ENCODE data around the gene CDK14.

Gene CDK14

GRCh38 chr7:90596671-90597562 is 796 bp downstream of the CDK14 start:
- DNase-seq (ENCODE audit: low read depth in 2 of 2): no peak

DNA sequence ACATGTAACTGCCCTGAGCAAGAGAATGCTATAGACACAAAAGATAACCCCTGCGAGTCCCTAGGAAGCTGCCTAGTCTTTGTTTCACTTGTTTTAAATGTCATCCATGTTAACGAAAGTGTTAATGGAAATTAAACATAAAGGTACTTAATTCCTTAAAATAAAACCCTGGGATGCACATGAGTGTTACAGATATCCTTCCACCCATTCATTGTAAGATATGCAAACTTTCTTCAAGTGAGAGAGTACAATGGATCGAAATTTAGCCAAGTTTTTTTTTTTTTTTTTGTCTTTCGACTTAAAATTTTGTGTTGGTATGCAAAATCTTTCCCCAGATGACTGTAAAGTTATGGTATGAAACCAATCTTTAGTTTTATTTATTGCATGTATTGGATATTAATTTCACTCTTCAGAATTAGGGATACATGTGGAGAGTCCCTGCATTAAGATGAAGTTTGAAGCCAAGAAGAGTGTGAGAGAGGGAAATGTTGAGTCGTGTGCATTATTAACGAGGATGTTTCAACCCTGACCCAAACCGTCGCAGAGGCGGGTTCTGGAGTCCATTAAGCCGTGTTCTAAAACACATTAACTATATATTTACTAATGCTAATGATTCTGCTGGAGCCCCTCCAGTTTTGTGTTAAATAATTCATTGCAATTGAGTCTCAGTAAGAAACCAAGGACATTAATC is 1.6 kb downstream of the CDK14 start:
- no peak for DNase-seq (ENCODE audit: low read depth in 2 of 2)

- DNase-seq (ENCODE audit: low read depth in 2 of 2): no peak
Observed at GRCh38 chr7:90599038-90599437, 2.9 kb downstream of the CDK14 start.

DNA sequence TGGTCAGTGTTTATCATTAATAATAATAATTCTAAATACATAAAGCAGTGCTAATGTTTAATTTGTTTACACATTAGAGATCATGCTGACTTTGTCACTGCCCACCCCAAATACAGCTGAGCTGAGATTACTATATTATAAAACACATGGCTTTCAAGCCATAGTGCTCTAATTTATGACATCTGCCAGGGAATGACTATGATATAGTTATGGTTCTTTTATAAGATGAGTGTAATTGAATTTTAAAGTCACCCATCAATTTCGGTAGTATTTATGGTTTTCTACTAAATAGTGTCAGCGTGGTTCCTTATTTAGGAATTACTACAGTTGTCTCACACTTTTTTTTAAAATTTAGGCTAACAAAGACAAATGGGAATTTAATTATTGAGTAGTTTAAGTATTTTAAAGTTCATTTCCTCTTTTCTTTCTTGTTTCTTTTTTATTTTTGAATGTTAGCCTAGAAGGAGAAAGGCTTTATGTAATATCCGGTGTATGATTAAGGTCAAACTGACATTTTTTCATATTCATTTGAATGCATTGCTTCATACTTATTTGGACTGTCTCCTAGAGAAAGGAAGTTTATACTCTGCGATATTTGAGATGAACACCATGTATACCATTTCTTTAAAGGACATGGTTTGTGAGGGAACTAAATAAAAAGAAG is 3.9 kb downstream of the CDK14 start:
- DNase-seq (ENCODE audit: low read depth in 2 of 2): no peak

DNA sequence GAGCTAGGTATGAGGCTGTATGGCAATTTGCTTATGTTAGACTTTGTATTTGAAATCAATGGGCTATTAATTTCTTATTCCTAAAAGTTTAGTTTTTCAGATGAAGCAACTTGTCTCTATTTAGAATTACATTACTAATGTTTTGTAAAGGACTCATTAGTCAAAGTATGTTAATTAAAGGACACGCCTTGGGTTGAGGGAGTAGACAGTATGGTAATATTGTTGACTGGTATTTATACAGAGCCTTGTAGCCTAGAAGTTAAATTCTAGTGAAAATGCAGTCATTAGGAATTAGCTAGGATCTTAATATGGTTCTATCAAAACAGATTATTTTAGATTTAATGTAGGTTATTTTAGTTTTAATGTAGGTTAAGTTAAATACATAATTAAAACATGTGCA is 6.2 kb downstream of the CDK14 start:
- no peak for DNase-seq (ENCODE audit: low read depth in 2 of 2)

GRCh38 chr7:90603346-90603745 is 7.2 kb downstream of the CDK14 start:
- no peak for DNase-seq (ENCODE audit: low read depth in 2 of 2)

GRCh38 chr7:90604383-90604782 is 8.3 kb downstream of the CDK14 start:
- DNase-seq (ENCODE audit: low read depth in 2 of 2): no peak

GRCh38 chr7:90605055-90605454 is 8.9 kb downstream of the CDK14 start:
- DNase-seq (ENCODE audit: low read depth in 2 of 2): no peak

GRCh38 chr7:90607196-90607595 is 11.1 kb downstream of the CDK14 start:
- DNase-seq (ENCODE audit: low read depth in 2 of 2): no peak

GRCh38 chr7:90610105-90610504 is 14.0 kb downstream of the CDK14 start:
- no peak for DNase-seq (ENCODE audit: low read depth in 2 of 2)

DNA sequence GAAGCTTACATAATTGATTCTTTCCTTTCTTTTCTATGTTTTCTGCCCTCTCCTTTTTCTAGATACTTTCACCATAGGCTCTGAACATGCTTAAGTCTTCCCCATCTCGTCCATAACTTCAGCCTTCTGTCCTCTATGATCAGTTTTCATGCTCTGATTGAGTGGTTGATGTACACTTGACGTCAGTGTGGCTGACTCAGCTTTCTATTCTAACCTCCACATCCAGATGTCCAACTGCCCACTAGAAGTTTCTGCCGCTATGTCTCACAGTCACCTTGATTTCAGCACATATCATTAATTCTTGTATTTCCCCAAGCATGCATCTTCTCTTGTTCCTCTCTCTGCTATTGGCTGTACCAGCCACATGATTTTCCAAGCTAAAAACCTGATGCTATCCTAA is 15.0 kb downstream of the CDK14 start:
- DNase-seq (ENCODE audit: low read depth in 2 of 2): no peak

- DNase-seq (ENCODE audit: low read depth in 2 of 2): peak in 1 of 2 donors; percentile 19
Observed at GRCh38 chr7:90613088-90613498, 17.0 kb downstream of the CDK14 start.

DNA sequence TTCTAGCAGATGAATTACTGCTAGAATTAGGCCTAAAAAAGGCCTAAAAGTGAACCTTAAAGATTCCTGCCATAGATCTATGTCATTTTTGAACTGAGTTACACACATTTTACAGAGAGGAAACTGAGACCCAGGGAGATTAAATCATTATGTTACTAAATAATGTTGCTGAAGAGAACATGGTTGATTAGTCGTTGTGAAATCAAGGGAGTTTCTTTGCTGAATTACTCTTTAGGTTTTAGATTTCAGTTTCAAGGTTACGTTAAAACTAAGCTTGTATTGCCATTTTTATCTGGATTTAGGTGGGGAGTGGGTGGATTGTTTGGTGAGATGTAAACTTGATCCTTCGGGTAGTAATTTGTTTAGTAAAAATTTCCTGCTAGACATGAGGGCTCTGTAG is 21.3 kb downstream of the CDK14 start:
- DNase-seq (ENCODE audit: low read depth in 2 of 2): no peak

DNA sequence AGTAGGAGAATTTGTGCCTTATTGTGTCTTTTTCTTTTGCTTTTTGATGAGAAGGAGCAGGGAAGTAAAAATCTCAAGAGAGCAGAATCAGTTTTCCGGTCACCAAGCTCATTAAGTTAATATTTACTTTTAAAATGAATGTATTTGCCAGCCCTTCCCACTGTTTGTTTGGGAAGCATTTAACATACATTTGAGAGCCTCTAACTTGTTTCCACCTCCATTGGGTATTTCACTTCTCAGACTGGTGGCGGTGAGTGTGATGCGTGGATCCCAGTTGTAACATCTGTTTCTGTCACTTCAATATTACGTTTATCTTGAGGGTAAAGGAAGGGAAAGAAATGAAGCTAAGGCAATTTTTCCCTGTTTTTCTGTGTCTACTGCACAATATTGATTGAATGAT is 22.8 kb downstream of the CDK14 start:
- DNase-seq (ENCODE audit: low read depth in 2 of 2): no peak

GRCh38 chr7:90621125-90621746 is 25.1 kb downstream of the CDK14 start:
- no peak for DNase-seq (ENCODE audit: low read depth in 2 of 2)

DNA sequence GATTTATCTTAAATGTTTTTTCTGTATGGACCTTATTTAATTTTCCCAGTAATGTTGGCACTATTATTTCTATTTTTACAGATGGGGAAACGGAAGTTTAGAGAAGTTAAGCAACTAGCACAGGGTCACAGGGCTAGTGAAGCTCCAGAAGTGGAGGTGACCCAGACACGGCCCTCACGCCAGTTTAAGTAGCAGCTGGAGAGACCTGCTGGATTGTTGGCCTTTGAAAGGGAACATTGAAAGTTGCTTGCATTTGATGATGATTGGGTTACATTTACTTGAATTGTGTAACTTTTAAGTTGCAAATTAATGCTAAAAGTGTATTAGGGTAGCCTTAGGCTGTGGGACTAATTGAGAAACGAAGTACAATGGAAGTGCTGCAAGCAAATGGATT is 25.6 kb downstream of the CDK14 start:
- DNase-seq (ENCODE audit: low read depth in 2 of 2): no peak

GRCh38 chr7:90622670-90623069 is 26.5 kb downstream of the CDK14 start:
- DNase-seq (ENCODE audit: low read depth in 2 of 2): no peak

- DNase-seq (ENCODE audit: low read depth in 2 of 2): no peak
Observed at GRCh38 chr7:90624225-90624911, 28.2 kb downstream of the CDK14 start.

DNA sequence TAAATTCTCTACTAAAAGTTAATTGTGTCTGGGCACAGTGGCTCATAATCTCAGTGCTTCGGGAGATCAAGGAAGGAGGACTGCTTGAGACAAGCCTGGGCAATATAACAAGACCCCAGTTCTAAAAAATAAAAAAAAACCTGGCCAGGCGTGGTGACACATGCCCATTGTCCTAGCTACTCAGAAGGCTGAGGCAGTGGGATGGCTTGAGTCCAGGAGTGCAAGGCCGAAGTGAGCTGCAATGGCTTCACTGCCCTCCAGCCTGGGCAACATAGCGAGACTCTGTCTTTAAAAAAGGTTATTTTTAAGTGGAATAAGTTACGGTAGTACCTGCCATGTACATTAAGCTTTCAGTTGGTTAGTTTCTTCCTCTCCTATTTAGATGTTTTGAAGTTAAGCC is 28.9 kb downstream of the CDK14 start:
- DNase-seq (ENCODE audit: low read depth in 2 of 2): no peak

DNA sequence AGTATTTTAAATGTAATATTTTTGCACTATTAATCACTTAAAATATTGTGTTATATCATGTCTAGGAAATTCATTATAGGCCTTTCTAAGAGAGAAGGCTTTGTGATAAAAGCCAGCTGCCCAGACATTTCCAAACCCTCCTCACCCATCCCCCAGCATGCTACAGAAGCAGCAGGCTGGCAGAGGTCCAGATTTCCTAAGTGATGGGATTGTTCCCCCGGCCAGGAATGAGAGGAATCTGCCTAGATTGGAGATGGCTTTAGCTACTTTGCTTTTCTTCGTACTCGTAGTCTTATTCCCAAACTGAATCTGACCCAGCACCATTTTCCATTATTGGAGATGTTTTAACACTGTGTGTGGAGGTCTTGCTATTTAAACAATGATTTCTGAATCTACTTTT is 29.4 kb downstream of the CDK14 start:
- no peak for DNase-seq (ENCODE audit: low read depth in 2 of 2)

- DNase-seq (ENCODE audit: low read depth in 2 of 2): no peak
Observed at GRCh38 chr7:90626013-90626412, 29.9 kb downstream of the CDK14 start.

Measured in stimulated activated CD8-positive, alpha-beta memory T cell treated with anti-CD3 and anti-CD28 coated beads, Interleukin-2, amount 100 ng/mL, for 48 hours (primary cell).